Measurements from ENCODE around the gene CDH15.
"Not testable (repeated sequence)": the region's sequence is repeated elsewhere in the genome, so short reads cannot be mapped to it uniquely, and the experiment has no call there.

Gene CDH15

DNA sequence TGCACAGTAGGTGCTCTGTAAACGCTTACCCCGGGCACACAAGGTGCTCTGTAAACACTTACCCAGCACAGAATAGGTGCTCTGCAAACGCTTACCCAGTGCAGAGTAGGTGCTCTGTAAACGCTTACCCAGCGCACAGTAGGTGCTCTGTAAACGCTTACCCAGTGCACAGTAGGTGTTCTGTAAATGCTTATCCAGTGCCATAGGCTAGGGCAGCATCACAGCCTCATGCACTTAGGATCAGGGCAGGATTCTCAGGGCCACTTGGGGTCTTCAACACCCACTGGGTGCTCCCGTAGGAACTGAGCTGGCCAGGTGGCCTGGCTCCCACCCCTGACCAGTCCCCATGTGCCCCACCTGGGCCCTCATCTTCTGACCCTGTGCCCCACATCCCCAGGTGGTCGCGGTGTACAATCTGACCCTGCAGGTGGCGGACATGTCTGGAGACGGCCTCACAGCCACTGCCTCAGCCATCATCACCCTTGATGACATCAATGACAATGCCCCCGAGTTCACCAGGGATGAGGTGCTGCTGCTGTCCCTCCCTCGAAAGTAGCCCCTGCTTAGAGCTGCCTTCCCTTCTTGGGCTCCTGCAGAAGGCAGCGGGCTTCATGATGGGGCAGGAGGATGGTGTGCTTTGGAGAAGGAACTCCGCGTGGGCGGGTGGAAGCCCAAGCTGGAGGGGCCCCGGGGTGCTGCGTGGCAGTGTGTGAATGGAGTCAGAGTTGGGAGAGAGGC is 15.7 kb downstream of the CDH15 start (continued):
- no peak for TF ChIP-seq ZNF776 (tag by site-specific recombination; IDR thresholded peaks at IDR 0.05; ENCODE audit: borderline replicate concordance)
- no peak for TF ChIP-seq ZNF701 (tag by site-specific recombination; IDR thresholded peaks at IDR 0.05)
- peak; percentile 30; the same call in 1 of the 2 replicates for TF ChIP-seq SP2 (tag by site-specific recombination; IDR thresholded peaks at IDR 0.05)
- TF ChIP-seq FEZF1 (tag by site-specific recombination; IDR thresholded peaks at IDR 0.05), result no peak
- no peak for TF ChIP-seq KLF1 (tag by site-specific recombination; IDR thresholded peaks at IDR 0.05)
- TF ChIP-seq, protein P1, sequence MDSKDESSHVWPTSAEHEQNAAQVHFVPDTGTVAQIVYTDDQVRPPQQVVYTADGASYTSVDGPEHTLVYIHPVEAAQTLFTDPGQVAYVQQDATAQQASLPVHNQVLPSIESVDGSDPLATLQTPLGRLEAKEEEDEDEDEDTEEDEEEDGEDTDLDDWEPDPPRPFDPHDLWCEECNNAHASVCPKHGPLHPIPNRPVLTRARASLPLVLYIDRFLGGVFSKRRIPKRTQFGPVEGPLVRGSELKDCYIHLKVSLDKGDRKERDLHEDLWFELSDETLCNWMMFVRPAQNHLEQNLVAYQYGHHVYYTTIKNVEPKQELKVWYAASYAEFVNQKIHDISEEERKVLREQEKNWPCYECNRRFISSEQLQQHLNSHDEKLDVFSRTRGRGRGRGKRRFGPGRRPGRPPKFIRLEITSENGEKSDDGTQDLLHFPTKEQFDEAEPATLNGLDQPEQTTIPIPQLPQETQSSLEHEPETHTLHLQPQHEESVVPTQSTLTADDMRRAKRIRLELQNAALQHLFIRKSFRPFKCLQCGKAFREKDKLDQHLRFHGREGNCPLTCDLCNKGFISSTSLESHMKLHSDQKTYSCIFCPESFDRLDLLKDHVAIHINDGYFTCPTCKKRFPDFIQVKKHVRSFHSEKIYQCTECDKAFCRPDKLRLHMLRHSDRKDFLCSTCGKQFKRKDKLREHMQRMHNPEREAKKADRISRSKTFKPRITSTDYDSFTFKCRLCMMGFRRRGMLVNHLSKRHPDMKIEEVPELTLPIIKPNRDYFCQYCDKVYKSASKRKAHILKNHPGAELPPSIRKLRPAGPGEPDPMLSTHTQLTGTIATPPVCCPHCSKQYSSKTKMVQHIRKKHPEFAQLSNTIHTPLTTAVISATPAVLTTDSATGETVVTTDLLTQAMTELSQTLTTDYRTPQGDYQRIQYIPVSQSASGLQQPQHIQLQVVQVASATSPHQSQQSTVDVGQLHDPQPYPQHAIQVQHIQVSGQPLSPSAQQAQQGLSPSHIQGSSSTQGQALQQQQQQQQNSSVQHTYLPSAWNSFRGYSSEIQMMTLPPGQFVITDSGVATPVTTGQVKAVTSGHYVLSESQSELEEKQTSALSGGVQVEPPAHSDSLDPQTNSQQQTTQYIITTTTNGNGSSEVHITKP (tag by site-specific recombination; IDR thresholded peaks at IDR 0.05), result no peak
- TF ChIP-seq ZNF610 (tag by site-specific recombination; IDR thresholded peaks at IDR 0.05; ENCODE audit: borderline replicate concordance), result no peak
- TF ChIP-seq ZSCAN30 (tag by site-specific recombination; IDR thresholded peaks at IDR 0.05), result no peak
- TF ChIP-seq ZNF561 (tag by site-specific recombination; IDR thresholded peaks at IDR 0.05; ENCODE audit: borderline replicate concordance), result no peak

DNA sequence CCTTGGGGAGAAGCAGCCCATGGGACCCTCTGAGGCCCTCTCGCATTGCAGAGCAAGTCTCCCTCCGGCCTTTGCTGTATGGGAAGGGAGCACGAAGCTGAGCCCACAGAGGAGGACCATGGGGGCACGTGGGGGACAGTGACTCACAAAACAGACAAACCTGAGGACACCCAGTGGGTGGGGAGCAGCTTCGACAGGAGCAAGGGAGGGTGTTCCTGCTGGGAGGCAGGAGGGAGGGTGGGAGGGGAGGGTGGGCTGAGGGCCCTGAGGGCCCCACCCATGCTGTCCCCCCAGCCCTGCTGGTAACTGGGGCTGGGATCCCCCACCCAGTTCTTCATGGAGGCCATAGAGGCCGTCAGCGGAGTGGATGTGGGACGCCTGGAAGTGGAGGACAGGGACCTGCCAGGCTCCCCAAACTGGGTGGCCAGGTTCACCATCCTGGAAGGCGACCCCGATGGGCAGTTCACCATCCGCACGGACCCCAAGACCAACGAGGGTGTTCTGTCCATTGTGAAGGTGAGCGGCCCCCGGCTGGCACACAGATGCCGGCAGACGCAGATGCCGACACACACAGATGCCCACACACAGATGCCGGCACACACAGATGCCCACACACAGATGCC is 16.3 kb downstream of the CDH15 start:
- H3K9me3 ChIP-seq (ENCODE audit: control insufficient read depth, insufficient read depth, low read depth, low read length), result no peaks in the 10 kb centered on the region
- TF ChIP-seq ZFHX2 (tag by site-specific recombination; conservative IDR thresholded peaks at IDR 0.05) (0 out of 2 replicates have a peak, but pooled peaks have one; percentile 7), EGR2 (tag by site-specific recombination; IDR thresholded peaks at IDR 0.05; ENCODE audit: low read depth) (0 out of 2 replicates have a peak, but pooled peaks have one; percentile 2), ZNF423 (tag by site-specific recombination; IDR thresholded peaks at IDR 0.05) (peak; percentile 36; the same call in 1 of the 2 replicates), ZNF366 (tag by site-specific recombination; conservative IDR thresholded peaks at IDR 0.05) (no peak), SP2 (tag by site-specific recombination; IDR thresholded peaks at IDR 0.05) (0 out of 2 replicates have a peak, but pooled peaks have one; percentile 1), ZNF561 (tag by site-specific recombination; IDR thresholded peaks at IDR 0.05; ENCODE audit: borderline replicate concordance) (no peak), KLF1 (tag by site-specific recombination; IDR thresholded peaks at IDR 0.05) (peak; percentile 27; the same call in 1 of the 2 replicates), ZNF549 (tag by site-specific recombination; IDR thresholded peaks at IDR 0.05) (no peak)

DNA sequence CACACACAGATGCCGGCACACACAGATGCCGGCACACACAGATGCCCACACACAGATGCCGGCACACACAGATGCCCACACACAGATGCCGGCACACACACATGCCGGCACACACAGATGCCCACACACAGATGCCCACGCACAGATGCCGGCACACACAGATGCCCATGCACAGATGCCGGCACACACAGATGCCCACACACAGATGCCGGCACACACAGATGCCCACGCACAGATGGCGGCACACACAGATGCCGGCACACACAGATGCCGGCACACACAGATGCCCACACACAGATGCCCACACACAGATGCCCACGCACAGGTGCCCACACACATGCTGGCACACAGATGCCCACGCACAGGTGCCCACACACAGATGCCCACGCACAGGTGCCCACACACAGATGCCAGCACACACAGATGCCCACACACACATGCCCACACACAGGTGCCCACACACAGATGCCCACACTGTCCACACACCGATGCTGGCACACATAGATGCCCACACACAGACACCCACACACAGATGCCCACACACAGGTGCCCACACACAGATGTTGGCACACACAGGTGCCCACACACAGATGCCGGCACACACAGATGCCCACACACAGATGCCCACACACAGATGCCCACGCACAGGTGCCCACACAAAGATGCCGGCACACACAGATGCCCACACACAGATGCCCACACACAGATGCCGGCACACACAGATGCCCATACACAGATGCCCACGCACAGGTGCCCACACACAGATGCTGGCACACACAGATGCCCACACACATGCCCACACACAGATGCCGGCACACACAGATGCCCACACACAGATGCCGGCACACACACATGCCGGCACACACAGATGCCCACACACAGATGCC is 17.2 kb downstream of the CDH15 start:
- H3K4me3 ChIP-seq (ENCODE audit: low read depth, low read length); H3K36me3 ChIP-seq (ENCODE audit: control insufficient read depth in 2 of 2, insufficient read depth in 1 of 2, low read length in 2 of 2); H3K4me1 ChIP-seq (ENCODE audit: control insufficient read depth, insufficient read depth, low read length); H3K9me3 ChIP-seq (ENCODE audit: control insufficient read depth, insufficient read depth, low read depth, low read length); POLR2A ChIA-PET; H3K27ac ChIP-seq (ENCODE audit: extremely low read depth, low read depth, low read length); CTCF ChIA-PET: not testable (repeated sequence)
- TF ChIP-seq, protein P2, sequence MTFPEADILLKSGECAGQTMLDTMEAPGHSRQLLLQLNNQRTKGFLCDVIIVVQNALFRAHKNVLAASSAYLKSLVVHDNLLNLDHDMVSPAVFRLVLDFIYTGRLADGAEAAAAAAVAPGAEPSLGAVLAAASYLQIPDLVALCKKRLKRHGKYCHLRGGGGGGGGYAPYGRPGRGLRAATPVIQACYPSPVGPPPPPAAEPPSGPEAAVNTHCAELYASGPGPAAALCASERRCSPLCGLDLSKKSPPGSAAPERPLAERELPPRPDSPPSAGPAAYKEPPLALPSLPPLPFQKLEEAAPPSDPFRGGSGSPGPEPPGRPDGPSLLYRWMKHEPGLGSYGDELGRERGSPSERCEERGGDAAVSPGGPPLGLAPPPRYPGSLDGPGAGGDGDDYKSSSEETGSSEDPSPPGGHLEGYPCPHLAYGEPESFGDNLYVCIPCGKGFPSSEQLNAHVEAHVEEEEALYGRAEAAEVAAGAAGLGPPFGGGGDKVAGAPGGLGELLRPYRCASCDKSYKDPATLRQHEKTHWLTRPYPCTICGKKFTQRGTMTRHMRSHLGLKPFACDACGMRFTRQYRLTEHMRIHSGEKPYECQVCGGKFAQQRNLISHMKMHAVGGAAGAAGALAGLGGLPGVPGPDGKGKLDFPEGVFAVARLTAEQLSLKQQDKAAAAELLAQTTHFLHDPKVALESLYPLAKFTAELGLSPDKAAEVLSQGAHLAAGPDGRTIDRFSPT (tag by site-specific recombination; IDR thresholded peaks at IDR 0.05), result peak; percentile 57
- TF ChIP-seq EGR2 (tag by site-specific recombination; IDR thresholded peaks at IDR 0.05; ENCODE audit: low read depth) (peak; percentile 85), ZFHX2 (tag by site-specific recombination; conservative IDR thresholded peaks at IDR 0.05) (peak; percentile 87)

More for the DNA sequence above, 16.3 kb downstream of the CDH15 start:
- CTCF ChIA-PET, result no interaction called here
- POLR2A ChIA-PET, result no interaction called here
- Histone ChIP-seq H3K27ac (ENCODE audit: extremely low read depth, low read depth, low read length) (no peak overlapping the region), H3K36me3 (ENCODE audit: control insufficient read depth in 2 of 2, insufficient read depth in 1 of 2, low read length in 2 of 2) (no peaks in the 10 kb centered on the region), H3K4me3 (ENCODE audit: low read depth, low read length) (no peak overlapping the region), H3K4me1 (ENCODE audit: control insufficient read depth, insufficient read depth, low read length) (no peaks in the 10 kb centered on the region)
